ENCODE data around the gene ADAP1.

DNA sequence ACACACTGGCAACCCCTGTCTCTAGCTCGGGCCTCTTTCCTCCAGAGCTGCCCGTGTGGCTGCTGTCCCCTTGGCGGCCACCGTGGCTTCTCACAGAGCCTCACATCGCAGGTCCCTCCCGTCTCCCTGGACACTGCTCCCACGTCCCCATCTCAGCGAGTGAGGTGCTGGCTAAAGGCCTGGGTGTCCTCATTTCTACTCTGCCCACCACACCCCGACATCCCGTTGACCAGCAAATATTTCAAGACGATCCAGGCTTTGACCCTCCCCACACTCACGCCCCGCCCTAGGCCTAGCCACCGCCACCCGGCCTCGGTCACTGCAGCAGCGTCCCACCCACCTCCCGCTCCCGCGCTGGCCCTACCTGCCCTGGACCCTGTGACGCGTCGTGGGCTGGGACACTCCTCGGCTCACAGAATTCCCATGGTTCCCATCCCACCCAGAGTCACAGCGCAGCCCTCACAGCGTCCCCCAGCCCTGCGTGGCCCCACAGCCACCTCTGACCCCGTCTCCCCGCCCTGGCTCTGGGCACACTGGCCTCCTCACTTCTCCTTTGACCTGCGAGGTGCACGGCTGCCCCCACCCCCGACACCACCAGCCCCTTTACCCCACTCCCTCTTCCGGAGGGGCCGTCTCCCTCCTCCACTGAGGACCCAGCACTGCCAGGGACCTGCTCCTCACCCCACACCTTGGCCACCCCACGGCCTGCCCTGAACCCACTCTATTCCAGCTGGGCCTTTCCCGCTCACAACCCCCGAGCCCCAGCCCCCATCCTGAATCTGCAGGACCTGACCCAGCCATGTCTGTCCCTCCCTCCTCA lies 6.9 kb downstream of the ADAP1 start:
- TF ChIP-seq, protein P1, sequence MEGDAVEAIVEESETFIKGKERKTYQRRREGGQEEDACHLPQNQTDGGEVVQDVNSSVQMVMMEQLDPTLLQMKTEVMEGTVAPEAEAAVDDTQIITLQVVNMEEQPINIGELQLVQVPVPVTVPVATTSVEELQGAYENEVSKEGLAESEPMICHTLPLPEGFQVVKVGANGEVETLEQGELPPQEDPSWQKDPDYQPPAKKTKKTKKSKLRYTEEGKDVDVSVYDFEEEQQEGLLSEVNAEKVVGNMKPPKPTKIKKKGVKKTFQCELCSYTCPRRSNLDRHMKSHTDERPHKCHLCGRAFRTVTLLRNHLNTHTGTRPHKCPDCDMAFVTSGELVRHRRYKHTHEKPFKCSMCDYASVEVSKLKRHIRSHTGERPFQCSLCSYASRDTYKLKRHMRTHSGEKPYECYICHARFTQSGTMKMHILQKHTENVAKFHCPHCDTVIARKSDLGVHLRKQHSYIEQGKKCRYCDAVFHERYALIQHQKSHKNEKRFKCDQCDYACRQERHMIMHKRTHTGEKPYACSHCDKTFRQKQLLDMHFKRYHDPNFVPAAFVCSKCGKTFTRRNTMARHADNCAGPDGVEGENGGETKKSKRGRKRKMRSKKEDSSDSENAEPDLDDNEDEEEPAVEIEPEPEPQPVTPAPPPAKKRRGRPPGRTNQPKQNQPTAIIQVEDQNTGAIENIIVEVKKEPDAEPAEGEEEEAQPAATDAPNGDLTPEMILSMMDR (IDR thresholded peaks at IDR 0.05) = no peak
- no peak for TF ChIP-seq EZH2 (IDR thresholded peaks at IDR 0.05)
